Epithelial cell of proximal tubule (primary cell): ENCODE results near the gene CEMIP2. TPM values are rescaled to one million over a fixed set of nuclear protein-coding genes. Genes with fewer than 3 reads are reported as not detected.

ENCODE experiments used
- DNase-seq: peaks from one replicate; pipeline ENCODE4 v3.0.0-alpha.2; 2011; ENCODE audit warnings: low read depth
- H3K4me3 ChIP-seq: 2 replicates; pipeline ENCODE4 v1.5.1; 2011; ENCODE audit warnings: low read depth, mild to moderate bottlenecking, low read length
- CTCF ChIP-seq: conservative IDR thresholded peaks from 2 replicates; pipeline ENCODE4 v1.5.1; 2012; ENCODE audit warnings: low read depth, mild to moderate bottlenecking, low read length
- total RNA-seq: library from RNA; depleted of rRNA; stranded (reverse); fragments of >200 nt; gene quantifications from 2 replicates; pipeline ENCODE4 v1.2.3, GENCODE V29; 2015

CEMIP2 gene
- total RNA-seq, 1 donor from 2014 or later = 58.8 TPM

- no peak for TF ChIP-seq CTCF
- DNase-seq = no peak
- H3K4me3 ChIP-seq = no peak overlapping the region
These were observed 15.4 kb downstream of the CEMIP2 start for GRCh38 chr9:71752928-71753327.

GRCh38 chr9:71752352-71752751 lies 16.0 kb downstream of the CEMIP2 start:
- no peak overlapping the region for H3K4me3 ChIP-seq
- TF ChIP-seq CTCF = no peak
- DNase-seq = no peak

- no peak overlapping the region for H3K4me3 ChIP-seq
- DNase-seq = no peak
- TF ChIP-seq CTCF = no peak
These were observed 20.0 kb downstream of the CEMIP2 start for GRCh38 chr9:71748280-71748743.

GRCh38 chr9:71747576-71747975 lies 20.7 kb downstream of the CEMIP2 start:
- no peak overlapping the region for H3K4me3 ChIP-seq
- TF ChIP-seq CTCF = no peak
- no peak for DNase-seq

- TF ChIP-seq CTCF = no peak
- H3K4me3 ChIP-seq = no peak overlapping the region
- DNase-seq = no peak
These were observed 21.6 kb downstream of the CEMIP2 start for GRCh38 chr9:71746758-71747125.

- TF ChIP-seq CTCF = no peak
- no peak for DNase-seq
- H3K4me3 ChIP-seq = no peak overlapping the region
These were observed 22.1 kb downstream of the CEMIP2 start for GRCh38 chr9:71746023-71746757.

GRCh38 chr9:71744754-71745521 lies 23.4 kb downstream of the CEMIP2 start:
- TF ChIP-seq CTCF = no peak
- H3K4me3 ChIP-seq = no peak overlapping the region
- no peak for DNase-seq
